ENCODE measurements around the gene C9orf50.
A peak's percentile ranks its signal among the peaks of the same experiment; 100 is the strongest.
"Not testable (repeated sequence)": the region's sequence is repeated elsewhere in the genome, so short reads cannot be mapped to it uniquely, and the experiment has no call there.

Gene C9orf50

DNA sequence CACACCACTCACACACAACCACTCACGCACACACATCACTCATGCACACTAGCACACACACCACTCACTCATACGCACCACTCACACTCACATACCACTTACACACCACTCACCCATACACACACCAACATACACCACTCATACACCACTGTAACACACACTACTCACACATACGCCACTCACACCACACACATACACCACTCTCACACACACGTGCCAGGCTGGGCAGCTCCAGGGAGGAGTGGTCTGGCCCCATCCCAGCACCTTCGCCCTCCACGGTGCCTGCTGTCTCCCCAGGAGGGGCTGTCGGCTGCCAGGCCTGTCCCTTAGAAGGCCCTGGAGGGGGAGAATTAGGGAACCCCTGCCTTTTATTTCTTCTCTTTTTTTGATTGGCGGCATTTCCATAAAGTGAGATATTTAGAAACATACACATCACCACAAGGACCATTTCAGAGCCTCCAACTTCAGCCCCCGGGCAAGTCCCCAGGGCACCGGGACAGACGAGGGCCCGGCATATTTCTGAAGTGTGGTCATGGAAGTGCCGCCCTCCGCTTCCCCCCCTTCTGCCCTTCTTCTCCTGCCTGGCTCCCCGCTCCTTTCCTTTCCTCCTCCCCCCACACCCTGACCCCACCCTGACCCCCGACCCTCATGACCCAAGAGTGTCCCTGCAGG lies 27.3 kb upstream of the C9orf50 start:
- no peak for DNase-seq (ENCODE audit: extremely low read depth in 1 of 2, low read depth in 1 of 2)

GRCh38 chr9:129647635-129648034 lies 26.7 kb upstream of the C9orf50 start:
- DNase-seq (ENCODE audit: extremely low read depth in 1 of 2, low read depth in 1 of 2), result no peak

- DNase-seq (ENCODE audit: extremely low read depth in 1 of 2, low read depth in 1 of 2), result no peak
These were observed 25.8 kb upstream of the C9orf50 start for GRCh38 chr9:129646654-129647053.

GRCh38 chr9:129646252-129646651 lies 25.4 kb upstream of the C9orf50 start:
- no peak for DNase-seq (ENCODE audit: extremely low read depth in 1 of 2, low read depth in 1 of 2)

GRCh38 chr9:129644902-129645301 lies 24.0 kb upstream of the C9orf50 start:
- DNase-seq (ENCODE audit: extremely low read depth in 1 of 2, low read depth in 1 of 2), result no peak

- no peak for DNase-seq (ENCODE audit: extremely low read depth in 1 of 2, low read depth in 1 of 2)
These were observed 23.5 kb upstream of the C9orf50 start for GRCh38 chr9:129644365-129644764.

DNA sequence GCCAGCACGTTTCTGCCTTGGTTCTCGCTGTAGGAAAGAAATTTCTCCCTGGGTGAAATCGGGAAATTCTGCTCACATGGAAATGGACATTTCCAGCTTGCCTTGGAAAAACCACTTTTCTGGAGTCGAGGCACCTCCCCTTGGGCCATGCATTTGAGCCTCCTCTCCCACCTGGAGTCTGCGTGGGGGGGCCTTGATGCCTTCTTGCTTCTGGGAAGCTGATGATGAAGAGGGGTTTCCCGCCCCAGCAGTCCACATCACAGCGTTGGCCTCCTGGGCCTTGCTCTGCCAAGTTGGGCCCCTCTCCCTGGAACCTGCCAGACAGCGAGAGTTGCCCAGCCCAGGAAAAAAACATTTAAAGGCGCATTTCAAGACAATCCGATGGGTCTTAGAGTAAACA lies 22.8 kb upstream of the C9orf50 start:
- DNase-seq (ENCODE audit: extremely low read depth in 1 of 2, low read depth in 1 of 2), result no peak

DNA sequence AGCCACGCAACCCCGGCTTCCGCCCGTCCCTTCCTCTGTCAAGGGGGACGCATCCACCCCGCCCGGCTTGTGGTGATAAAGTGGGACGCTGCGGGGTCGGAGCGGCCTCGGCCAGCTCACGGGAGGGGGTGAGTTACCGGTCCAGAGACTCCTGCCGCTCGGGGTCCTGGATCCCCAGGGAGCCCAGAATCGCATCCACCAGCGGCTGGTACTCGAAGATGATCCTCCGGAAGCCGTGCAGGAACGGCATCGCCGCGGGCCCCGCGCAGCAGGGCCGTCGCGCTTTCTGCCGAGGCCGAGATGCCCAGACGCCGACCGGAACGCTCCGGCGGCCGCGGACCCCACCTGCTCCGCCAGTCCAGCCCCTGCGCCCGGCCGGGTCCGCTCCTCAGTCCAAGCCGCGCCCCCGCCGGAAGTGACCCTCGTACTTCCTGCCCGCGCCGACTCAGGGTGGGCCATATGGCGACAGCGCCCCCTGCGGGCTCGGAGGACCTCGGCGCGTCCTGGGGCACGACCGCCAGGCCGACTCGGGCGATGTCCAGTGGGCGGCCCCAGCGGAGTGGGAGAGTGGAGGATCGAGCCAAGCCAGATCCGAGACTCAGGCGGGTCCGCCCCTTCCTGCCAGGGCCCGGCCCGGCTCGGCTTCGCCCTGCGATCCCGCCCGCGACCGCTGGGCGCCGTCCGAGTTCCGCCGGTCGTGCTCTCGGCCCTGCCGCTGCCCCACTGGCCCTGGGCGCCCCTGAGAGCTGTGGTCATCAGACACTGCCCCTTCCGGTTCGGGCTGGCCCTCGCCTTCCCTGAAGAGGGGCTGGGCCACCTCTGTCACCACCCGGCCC lies 21.1 kb upstream of the C9orf50 start, which contains the start of gene ASB6:
ASB6 (minus strand) TSS at position 402 of the 836 bp plus-strand sequence; CDS start at position 250, 152 bp downstream.
- DNase-seq (ENCODE audit: extremely low read depth in 1 of 2, low read depth in 1 of 2), result peak; percentile 93 to 97

GRCh38 chr9:129640871-129641749 lies 20.2 kb upstream of the C9orf50 start:
- no peak for DNase-seq (ENCODE audit: extremely low read depth in 1 of 2, low read depth in 1 of 2)

- DNase-seq (ENCODE audit: extremely low read depth in 1 of 2, low read depth in 1 of 2), result no peak
These were observed 19.4 kb upstream of the C9orf50 start for GRCh38 chr9:129640086-129640870.

DNA sequence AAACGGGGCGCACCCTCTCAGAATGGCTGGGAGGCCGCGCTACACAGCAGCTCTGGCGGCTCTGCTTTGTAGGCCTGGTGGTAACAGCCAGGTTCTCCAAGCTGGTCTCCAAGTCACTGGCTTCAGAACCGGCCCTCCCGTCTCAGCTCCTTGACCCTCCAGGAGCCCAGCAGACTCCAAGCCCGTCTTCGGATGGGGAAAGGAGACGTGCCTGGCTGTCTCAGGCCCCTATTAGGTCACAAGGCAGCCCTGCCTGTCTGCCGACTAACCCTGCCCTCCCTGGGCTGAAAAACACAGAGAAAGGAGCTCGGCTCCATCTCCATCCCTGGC lies 18.8 kb upstream of the C9orf50 start:
- DNase-seq (ENCODE audit: extremely low read depth in 1 of 2, low read depth in 1 of 2), result no peak

DNA sequence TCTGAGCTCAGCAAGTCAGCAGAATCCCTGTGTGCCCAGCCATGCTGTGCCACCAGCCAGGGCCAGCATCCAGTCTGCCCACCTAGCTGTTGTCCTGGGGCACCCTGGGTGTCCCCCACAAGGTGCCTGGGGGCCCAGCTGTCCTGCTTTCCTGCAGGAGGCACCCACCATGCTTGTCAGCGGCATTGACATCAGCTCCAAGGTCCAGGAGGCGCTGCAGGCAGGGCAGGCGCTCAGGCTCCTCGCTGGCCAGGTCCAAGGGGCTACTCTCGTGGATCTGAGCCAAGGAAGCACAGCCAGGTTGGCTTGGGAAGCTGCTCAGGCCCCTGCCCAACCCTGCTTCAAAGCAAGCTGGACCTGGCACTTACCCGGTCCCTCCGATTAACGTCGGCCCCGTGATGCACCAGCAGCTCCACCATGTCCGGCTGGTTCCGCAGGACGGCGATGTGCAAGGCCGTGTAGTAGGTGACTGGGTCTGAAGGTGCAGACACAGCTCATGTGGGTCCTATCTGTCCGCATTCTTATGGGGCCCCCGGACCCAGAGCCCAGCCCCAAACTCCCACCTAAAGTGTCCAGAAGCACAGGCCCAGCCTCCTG lies 18.2 kb upstream of the C9orf50 start:
- no peak for DNase-seq (ENCODE audit: extremely low read depth in 1 of 2, low read depth in 1 of 2)

- no peak for DNase-seq (ENCODE audit: extremely low read depth in 1 of 2, low read depth in 1 of 2)
These were observed 17.0 kb upstream of the C9orf50 start for GRCh38 chr9:129637673-129638439.

- no peak for DNase-seq (ENCODE audit: extremely low read depth in 1 of 2, low read depth in 1 of 2)
These were observed 16.2 kb upstream of the C9orf50 start for GRCh38 chr9:129637102-129637501.

- DNase-seq (ENCODE audit: extremely low read depth in 1 of 2, low read depth in 1 of 2), result not testable (repeated sequence)
These were observed 15.4 kb upstream of the C9orf50 start for GRCh38 chr9:129636343-129636742.

GRCh38 chr9:129635099-129636065 lies 14.5 kb upstream of the C9orf50 start:
- no peak for DNase-seq (ENCODE audit: extremely low read depth in 1 of 2, low read depth in 1 of 2)

DNA sequence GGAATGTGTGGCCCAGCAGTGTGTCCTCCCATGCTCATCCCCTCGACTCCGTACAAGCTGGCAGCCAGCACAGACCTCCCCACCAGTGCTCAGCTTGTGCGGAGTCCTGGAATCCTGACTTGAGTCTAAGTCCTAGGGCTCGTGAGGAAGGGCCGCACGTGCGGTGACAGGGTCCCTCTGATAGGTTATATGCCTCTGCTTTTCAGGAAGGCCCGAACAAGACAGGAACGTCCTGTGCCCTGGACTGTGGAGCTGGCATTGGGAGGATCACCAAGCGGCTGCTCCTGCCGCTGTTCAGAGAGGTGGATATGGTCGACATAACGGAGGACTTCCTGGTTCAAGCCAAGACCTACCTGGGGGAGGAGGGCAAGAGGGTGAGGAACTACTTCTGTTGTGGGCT lies 12.9 kb upstream of the C9orf50 start:
- no peak for DNase-seq (ENCODE audit: extremely low read depth in 1 of 2, low read depth in 1 of 2)

GRCh38 chr9:129633207-129633606 lies 12.3 kb upstream of the C9orf50 start:
- DNase-seq (ENCODE audit: extremely low read depth in 1 of 2, low read depth in 1 of 2), result no peak

Data from stimulated activated CD8-positive, alpha-beta memory T cell treated with anti-CD3 and anti-CD28 coated beads, Interleukin-7, amount 100 ng/mL, for 48 hours (primary cell).